ENCODE data around the gene NACC2.
"Not testable (repeated sequence)": the region's sequence is repeated elsewhere in the genome, so short reads cannot be mapped to it uniquely, and the experiment has no call there.

NACC2 gene

DNA sequence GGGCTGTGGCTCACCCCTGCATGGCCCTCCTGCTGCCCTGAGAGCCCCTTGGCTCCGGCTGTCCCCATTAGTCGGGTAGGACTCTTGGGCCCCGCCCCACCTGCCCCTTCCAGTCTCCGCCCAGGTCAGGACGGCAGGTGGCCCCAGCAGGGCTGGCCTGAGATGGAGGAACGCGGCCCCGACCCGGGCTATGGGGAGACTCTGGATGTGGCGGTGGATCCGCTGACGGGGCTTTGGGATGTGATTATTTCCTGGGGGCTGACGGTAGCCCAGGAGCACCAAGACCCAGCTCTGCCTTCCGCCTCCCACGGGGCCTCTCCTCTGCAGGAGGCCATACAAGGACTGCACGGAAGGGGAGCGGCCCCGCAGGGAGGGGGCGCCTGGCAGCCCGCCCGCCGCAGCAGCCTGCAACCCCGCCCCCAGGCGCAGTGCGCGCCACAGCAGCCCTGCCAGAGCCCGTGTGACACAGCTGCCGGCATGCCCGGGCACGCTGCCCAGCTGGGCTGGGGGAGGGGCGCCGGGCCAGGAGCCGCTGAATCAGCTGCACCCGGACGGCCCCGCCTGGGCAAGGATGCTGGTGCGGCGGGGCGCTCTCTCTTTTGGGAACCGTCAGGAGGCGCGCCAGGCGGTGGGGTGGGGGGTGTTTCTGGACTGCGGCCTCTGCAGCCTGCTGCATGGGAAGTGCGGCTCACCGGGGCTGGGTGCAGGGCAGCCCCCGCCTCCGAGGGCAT is 14.4 kb upstream of the NACC2 start:
- DNase-seq: peak; percentile 84

GRCh38 chr9:136108648-136109266 is 13.7 kb upstream of the NACC2 start:
- no peak for DNase-seq

GRCh38 chr9:136107953-136108647 is 13.0 kb upstream of the NACC2 start:
- peak; percentile 35 for DNase-seq

DNA sequence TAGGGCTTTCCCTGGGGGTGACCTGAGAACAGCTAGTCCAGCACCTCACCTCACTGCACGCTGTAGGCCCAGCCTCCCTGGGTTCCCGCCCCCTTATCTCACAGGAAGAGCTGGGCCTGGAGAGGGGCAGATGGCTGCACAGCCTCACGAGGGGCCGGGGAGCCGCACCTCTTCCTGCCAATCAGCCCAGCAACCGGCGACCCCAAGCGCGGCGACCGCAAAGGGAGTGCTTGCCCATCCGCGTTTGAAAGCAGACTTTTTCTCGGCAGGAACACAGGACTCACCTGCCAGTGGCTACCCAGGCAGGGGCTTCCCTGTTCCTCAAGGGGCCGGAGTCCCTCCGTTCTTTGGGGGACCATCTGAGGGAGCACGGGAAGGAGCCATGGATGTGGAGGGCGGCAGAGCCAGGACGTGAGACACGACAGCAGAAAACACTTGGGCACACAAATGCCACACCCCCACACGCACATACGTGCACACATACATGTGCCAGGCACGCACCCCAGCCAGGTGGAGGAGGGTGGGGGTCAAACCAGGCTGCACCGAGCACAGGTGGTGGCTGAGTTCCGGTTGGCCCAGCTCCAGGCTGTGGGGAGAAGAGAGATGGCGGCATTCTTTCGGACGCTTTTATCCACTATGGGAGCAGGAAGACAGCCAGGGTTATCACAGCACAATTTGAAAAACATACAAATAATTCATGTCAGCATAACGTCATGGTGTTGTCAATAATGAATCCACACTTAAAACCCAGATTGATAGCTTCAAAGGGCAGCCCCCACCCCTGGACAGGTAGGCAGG is 12.3 kb upstream of the NACC2 start:
- DNase-seq: no peak

DNA sequence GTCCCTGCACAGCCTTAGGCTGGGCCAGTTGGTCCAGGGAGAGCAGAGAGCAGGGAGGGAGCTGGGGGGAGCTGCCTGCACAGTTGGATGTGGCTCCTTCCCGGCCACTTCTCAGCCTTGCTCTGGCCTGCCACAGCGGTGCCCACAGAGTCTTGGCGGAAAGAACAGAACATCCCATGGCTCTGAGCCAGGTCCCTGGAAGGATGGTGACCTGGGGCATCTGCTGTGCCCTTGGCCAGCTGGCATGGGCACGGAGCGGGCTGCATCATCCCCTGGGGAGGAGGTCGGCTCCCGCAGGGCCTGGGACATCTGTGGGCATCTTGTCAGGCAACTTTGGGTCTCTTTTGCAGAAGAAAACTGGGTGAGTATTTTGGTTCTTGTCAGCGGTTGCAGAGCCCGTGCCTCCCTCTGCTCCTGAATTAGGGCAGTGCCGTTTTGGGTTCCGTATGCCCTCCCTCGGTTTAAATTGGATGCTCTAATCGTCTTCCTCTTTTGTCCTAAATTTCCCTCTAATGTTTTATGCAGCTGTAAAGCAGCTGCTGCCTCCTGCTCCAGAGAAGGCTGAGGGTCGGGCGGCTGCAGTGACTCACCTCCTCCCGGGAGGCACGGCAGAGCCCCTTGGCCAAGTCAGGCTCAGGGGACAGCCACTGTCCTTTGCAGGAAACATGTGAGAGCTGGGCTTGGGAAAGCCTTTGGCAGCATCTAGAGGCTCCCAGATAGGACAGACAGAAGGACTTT is 10.5 kb upstream of the NACC2 start:
- no peak for DNase-seq

- DNase-seq: no peak
Observed at GRCh38 chr9:136104916-136105315, 9.8 kb upstream of the NACC2 start.

GRCh38 chr9:136104488-136104800 is 9.4 kb upstream of the NACC2 start:
- no peak for DNase-seq

- DNase-seq: no peak
Observed at GRCh38 chr9:136103651-136104487, 8.8 kb upstream of the NACC2 start.

- DNase-seq: not testable (repeated sequence)
Observed at GRCh38 chr9:136101615-136102074, 6.6 kb upstream of the NACC2 start.

DNA sequence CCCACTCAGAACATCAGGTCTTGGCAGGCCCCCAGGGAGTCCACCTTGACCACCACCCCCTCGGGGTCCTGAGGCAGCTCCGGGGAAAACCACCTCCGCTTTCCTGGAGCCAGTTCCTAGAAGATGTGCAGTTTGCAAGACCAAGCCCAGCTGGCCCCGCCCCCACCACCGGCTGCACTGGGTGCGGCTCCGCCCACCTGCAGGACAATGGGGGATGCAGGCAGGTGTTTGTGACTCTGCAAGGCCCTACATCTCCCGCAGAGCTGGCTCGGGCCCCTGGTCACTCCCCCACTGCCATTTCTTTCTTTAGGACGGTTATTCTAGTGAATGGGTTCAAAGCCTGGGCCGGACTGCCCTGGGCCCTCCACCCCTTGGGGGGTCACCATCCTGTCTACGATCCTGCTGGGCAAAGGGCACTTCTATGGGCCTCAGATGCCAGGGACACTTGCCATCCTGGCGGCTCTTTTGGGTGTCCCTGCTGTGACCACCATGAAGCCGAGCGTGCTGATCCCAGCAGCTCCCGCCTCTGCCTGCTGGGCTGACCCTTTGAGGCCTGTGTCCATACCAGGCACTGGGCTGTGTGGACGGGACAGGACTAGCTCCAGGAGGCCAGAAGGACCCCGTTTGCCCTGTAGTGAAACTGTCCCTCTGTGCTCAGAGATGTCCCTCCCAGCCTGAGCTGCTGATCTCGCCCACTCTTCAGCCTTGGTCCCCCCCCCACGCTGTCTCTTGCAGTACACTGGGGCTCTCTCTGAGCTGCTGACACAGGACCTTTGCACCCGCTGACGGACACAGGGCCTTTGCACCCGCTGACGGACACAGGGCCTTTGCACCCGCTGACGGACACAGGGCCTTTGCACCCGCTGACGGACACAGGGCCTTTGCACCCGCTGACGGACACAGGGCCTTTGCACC is 5.9 kb upstream of the NACC2 start:
- DNase-seq: no peak

- DNase-seq: no peak
Observed at GRCh38 chr9:136099542-136099941, 4.5 kb upstream of the NACC2 start.

DNA sequence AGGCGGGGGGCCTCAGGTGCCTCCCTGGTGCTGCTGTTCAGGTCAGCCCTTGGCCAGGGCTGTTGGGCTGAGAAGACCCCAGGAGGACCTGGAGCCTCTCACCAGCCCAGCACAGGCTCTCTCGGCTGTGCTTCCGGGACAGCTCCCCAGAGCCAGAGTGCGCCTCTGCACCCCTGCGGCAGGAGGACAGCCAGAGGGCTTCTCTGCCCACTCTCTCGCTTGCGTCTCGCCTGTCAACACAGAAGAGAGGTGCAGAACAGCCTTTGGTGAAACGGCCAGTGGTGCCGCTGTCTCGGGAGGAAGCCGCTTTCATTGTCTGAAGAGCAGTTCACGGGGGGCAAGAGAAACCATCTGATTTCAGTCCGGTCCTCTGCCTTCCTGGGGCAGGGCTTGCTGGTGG is 3.8 kb upstream of the NACC2 start:
- no peak for DNase-seq

- DNase-seq: no peak
Observed at GRCh38 chr9:136098210-136098609, 3.1 kb upstream of the NACC2 start.

- no peak for DNase-seq
Observed at GRCh38 chr9:136096505-136097001, 1.5 kb upstream of the NACC2 start.

DNA sequence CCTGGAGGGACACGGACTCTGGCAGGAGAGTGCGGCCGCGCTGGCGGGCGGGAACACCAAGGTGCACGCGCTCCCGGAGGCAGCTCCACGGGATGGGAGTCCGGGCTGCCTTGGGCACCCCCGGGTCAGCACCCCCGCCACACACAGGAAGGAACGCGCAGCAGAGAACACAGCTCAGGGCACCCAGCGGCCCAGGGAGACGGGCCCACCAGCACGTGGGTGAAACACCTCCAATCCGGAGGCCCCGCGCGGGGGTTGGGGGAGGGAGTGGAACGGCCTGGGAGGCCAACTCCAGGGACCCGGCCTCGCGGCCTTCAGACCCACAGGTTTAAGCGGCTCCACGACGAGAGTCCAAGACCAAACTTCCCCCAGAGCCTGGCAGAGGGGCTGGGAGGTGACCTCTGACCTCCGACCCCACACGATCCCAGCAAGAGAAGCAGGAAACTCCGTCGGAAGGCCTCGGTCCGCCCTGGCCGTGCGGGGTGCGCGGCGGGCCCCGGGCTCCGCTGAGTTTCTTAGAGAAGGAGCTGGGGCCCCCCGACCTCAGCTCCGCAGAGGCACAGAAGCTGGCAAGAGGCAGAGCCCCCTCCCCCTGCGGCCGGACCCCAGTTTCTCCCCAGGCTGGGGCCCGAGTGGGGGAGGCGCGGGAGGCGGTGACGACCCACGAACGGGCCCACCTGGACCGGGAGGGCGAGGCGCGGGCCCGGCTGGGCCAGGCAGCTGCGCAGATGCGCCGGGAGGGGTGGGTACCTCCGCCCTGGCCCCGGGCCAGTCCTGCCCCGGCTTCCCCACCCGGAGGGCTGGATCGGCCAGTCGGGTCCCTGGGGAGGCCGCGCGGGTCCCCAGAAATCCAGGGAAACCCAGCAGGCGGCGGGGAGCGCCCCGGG is 851 bp downstream of the NACC2 start:
- no peak for DNase-seq

GRCh38 chr9:136093346-136093986 is 1.6 kb downstream of the NACC2 start:
- DNase-seq: no peak

- DNase-seq: no peak
Observed at GRCh38 chr9:136092741-136093140, 2.3 kb downstream of the NACC2 start.

DNA sequence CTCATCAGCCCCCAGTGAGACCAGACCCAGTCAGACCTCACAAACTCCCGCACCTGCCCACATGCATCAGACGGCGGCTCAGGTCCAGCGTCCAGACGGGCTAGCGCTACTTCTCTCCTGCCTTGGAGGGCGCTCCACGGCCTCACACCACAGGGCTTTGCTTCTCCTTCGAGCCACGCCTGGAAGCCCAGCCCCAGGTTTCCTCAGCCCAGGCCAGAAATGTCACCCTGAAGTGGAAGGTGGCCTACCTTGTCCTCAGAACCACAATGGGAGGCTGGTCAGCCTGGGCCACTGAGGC is 2.8 kb downstream of the NACC2 start:
- DNase-seq: no peak
